K562 (cell line): Measurements from ENCODE around the gene LTA. TPM values are rescaled to one million over a fixed set of nuclear protein-coding genes. Genes with fewer than 3 reads are reported as not detected.

ENCODE experiments used
- CGGBP1 ChIP-seq: fragments of 250-450 bp; sonication (Bioruptor Pico); IDR thresholded peaks from 2 replicates; pipeline ENCODE4 v1.9.0; 2021; ENCODE audit warnings: mild to moderate bottlenecking
- CTCFL ChIP-seq: IDR thresholded peaks from 2 replicates; pipeline ENCODE4 v1.6.1; 2011; ENCODE audit warnings: borderline replicate concordance, low read depth, mild to moderate bottlenecking, moderate library complexity, low read length; ENCODE audit not compliant: insufficient read depth, poor library complexity, severe bottlenecking
- HBP1 ChIP-seq: fragments of 450-650 bp; formaldehyde crosslinking; IDR thresholded peaks from 2 replicates; pipeline ENCODE4 v1.4.0; 2022; ENCODE audit warnings: missing genetic modification characterization
- MAX ChIP-seq: sonication (generic); formaldehyde crosslinking; IDR thresholded peaks from 2 replicates; pipeline ENCODE4 v1.9.0; 2022; ENCODE audit warnings: mild to moderate bottlenecking, missing genetic modification reagents
- MLLT1 ChIP-seq, 2 experiments: fragments of 450-650 bp; IDR thresholded peaks; 2 replicates each; pipeline ENCODE4 v1.6.1; 2016
- MYNN ChIP-seq, 2 experiments: sonication (generic); formaldehyde crosslinking in 1 of 2; IDR thresholded peaks; 2 replicates each; pipeline versions ENCODE4 v1.5.0 to v1.6.1; 2016 to 2020; ENCODE audit warnings: antibody characterized with exemption in 1 of 2, missing genetic modification reagents in 1 of 2
- NFYB ChIP-seq: IDR thresholded peaks from 2 replicates; pipeline ENCODE4 v1.6.1; 2011; ENCODE audit warnings: mild to moderate bottlenecking, moderate library complexity; ENCODE audit not compliant: insufficient read length; ENCODE audit errors: extremely low read depth
- NONO ChIP-seq, 2 experiments: fragments of 200-400 bp in 1 of 2; fragments of 450-650 bp in 1 of 2; formaldehyde crosslinking in 1 of 2; IDR thresholded peaks; 2 replicates each; pipeline ENCODE4 v1.6.1; 2017; ENCODE audit warnings: low read depth in 2 of 2, mild to moderate bottlenecking in 2 of 2, moderate library complexity in 2 of 2, low read length in 1 of 2
- RBM25 ChIP-seq: fragments of 200-400 bp; formaldehyde crosslinking; IDR thresholded peaks from 2 replicates; pipeline ENCODE4 v1.6.1; 2018; ENCODE audit warnings: low read length, low read depth, moderate library complexity; ENCODE audit not compliant: severe bottlenecking
- SNIP1 ChIP-seq: fragments of 450-650 bp; IDR thresholded peaks from 2 replicates; pipeline ENCODE4 v1.7.1; 2017; ENCODE audit warnings: low read depth, mild to moderate bottlenecking
- TAF1 ChIP-seq: IDR thresholded peaks from 2 replicates; pipeline ENCODE4 v1.6.1; 2011; ENCODE audit warnings: mild to moderate bottlenecking, low read length, moderate library complexity; ENCODE audit not compliant: insufficient read depth, control insufficient read depth, severe bottlenecking; ENCODE audit errors: extremely low read depth
- TRIM24 ChIP-seq, 2 experiments: fragments of 450-650 bp; IDR thresholded peaks; 2 replicates each; pipeline ENCODE4 v1.6.1; 2016
- U2AF2 ChIP-seq: fragments of 200-400 bp; formaldehyde crosslinking; optimal IDR thresholded peaks from 2 replicates; pipeline ENCODE3; 2017; ENCODE audit warnings: low read depth, mild to moderate bottlenecking, low read length
- VEZF1 ChIP-seq: fragments of 200-800 bp; sonication (Bioruptor generic); IDR thresholded peaks from 2 replicates; pipeline ENCODE4 v1.6.1; 2017; ENCODE audit warnings: missing genetic modification characterization, missing compliant biosample characterization
- WHSC1 ChIP-seq: IDR thresholded peaks from one replicate; pipeline ENCODE4 v1.6.1; 2012; ENCODE audit warnings: low read length, control low read depth, inconsistent platforms
- ZNF134 ChIP-seq: fragments of 250-450 bp; sonication (Bioruptor Pico); conservative IDR thresholded peaks from 2 replicates; pipeline ENCODE4 v1.4.0; 2020
- ZNF277 ChIP-seq: fragments of 250-450 bp; sonication (Bioruptor Pico); IDR thresholded peaks from 2 replicates; pipeline ENCODE4 v1.8.0; 2022; ENCODE audit warnings: inconsistent platforms, mild to moderate bottlenecking, moderate library complexity, borderline replicate concordance
- polyA plus RNA-seq, 8 experiments: library from polyadenylated mRNA; depleted of rRNA in 4 of 8; stranded (reverse) in 5 of 8; unstranded in 3 of 8; fragments of >200 nt; fragmentation: Nextera tagmentation in 2 of 8; fragmentation: Illumina TruSeq in 1 of 8; extraction: Ambion mirVana in 2 of 8; extraction: Trizol in 1 of 8; gene quantifications; 2 replicates each; pipeline versions ENCODE4 v1.2.1 to v1.2.3, GENCODE V29; 2011 to 2014; ENCODE audit warnings: inconsistent platforms in 1 of 8, missing spikeins in 1 of 8
- total RNA-seq, 7 experiments: library from RNA; depleted of rRNA in 6 of 7; stranded (reverse); fragments of >200 nt in 6 of 7; fragmentation: Illumina TruSeq in 2 of 7; extraction: Trizol in 2 of 7; gene quantifications; 2 replicates each; pipeline versions ENCODE4 v1.2.1 to v1.2.3, GENCODE V29; 2011 to 2021; ENCODE audit warnings: low replicate concordance in 1 of 7

LTA gene
- total and polyA plus RNA-seq, 9 of the 15 experiments (the other 6 are each of a cell fraction or from before 2014, with no cell fraction given): 0.80 TPM; not detected in 8

- TF ChIP-seq CTCFL (peak; percentile 1), RBM25 (no peak), ZNF134 (peak; percentile 72), WHSC1 (no peak), NFYB (no peak), ZNF277 (CRISPR knock-in tag) (no peak), MLLT1 (IDR thresholded peaks at IDR 0.05) (peak in 1 of 2 experiments; percentile 16; a peak in 1 of 4 replicates), TAF1 (peak; percentile 98), HBP1 (CRISPR knock-in tag) (peak; percentile 41; the same call in 1 of the 2 replicates), MAX (CRISPR knock-in tag) (peak; percentile 74), U2AF2 (no peak), NONO (IDR thresholded peaks at IDR 0.05; ENCODE audit: low read depth in 2 of 2, low read length in 1 of 2) (peak; percentile 80 to 87; a peak in 3 of 4 replicates), VEZF1 (peak; percentile 100), MYNN (IDR thresholded peaks at IDR 0.05) (0 out of 2 replicates have a peak, but pooled peaks have one; percentile 13), MYNN (CRISPR knock-in tag; IDR thresholded peaks at IDR 0.05) (no peak), SNIP1 (no peak; the same call in 1 of the 2 replicates), TRIM24 (IDR thresholded peaks at IDR 0.05) (peak in 1 of 2 experiments; percentile 41; a peak in 1 of 4 replicates), CGGBP1 (CRISPR knock-in tag) (peak; percentile 86; the same call in 1 of the 2 replicates)
These were observed 48.7 kb downstream of the LTA start, which contains the start of gene PRRC2A (continued) for GRCh38 chr6:31620586-31621319.
